ENCODE measurements around the gene ZNF780B.

- TF ChIP-seq CTCF (IDR thresholded peaks at IDR 0.05) (no peak), EZH2 (IDR thresholded peaks at IDR 0.05) (no peak)
Measured at GRCh38 chr19:40035996-40036395, 20.0 kb downstream of the ZNF780B start.

All from neural progenitor cell (in vitro differentiated cells).